C1 segment of cervical spinal cord (tissue), 14 donors: ENCODE results near the gene MFF.
A peak's percentile ranks its signal among the peaks of the same experiment; 100 is the strongest.

Experiments
- DNase-seq, 14 donors: peaks; one replicate each; lab custom pipeline; 2025; lab: John Stamatoyannopoulos, UW

MFF gene

GRCh38 chr2:227324995-227325838 is at the start of gene MFF:
Gene MFF (plus strand): TSS chr2:227325251. CDS start chr2:227330666, 5,415 bp downstream.
- peak; percentile 44 to 94 (median 88) for DNase-seq

- DNase-seq: no peak
Observed at GRCh38 chr2:227280895-227281294, 44.2 kb upstream of the MFF start.

GRCh38 chr2:227285741-227286236 is 39.3 kb upstream of the MFF start:
- DNase-seq: no peak

- DNase-seq: no peak
Observed at GRCh38 chr2:227287771-227288170, 37.3 kb upstream of the MFF start.

- no peak for DNase-seq
Observed at GRCh38 chr2:227292314-227292713, 32.7 kb upstream of the MFF start.

- DNase-seq: no peak
Observed at GRCh38 chr2:227293531-227293930, 31.5 kb upstream of the MFF start.

GRCh38 chr2:227295806-227296205 is 29.2 kb upstream of the MFF start:
- DNase-seq: no peak

- no peak for DNase-seq
Observed at GRCh38 chr2:227296671-227297405, 28.2 kb upstream of the MFF start.

GRCh38 chr2:227301523-227301922 is 23.5 kb upstream of the MFF start:
- DNase-seq: no peak

- DNase-seq: peak in 1 of 14 donors; percentile 9
Observed at GRCh38 chr2:227308784-227309183, 16.3 kb upstream of the MFF start.

GRCh38 chr2:227310756-227311110 is 14.3 kb upstream of the MFF start:
- no peak for DNase-seq

- no peak for DNase-seq
Observed at GRCh38 chr2:227311861-227312506, 13.1 kb upstream of the MFF start.

- no peak for DNase-seq
Observed at GRCh38 chr2:227312579-227312978, 12.5 kb upstream of the MFF start.

- DNase-seq: no peak
Observed at GRCh38 chr2:227313310-227313709, 11.7 kb upstream of the MFF start.

GRCh38 chr2:227317834-227318233 is 7.2 kb upstream of the MFF start:
- DNase-seq: no peak

GRCh38 chr2:227320305-227321094 is 4.6 kb upstream of the MFF start:
- no peak for DNase-seq

- DNase-seq: no peak
Observed at GRCh38 chr2:227322530-227323205, 2.4 kb upstream of the MFF start.

- no peak for DNase-seq
Observed at GRCh38 chr2:227323818-227324217, 1.2 kb upstream of the MFF start.

GRCh38 chr2:227324642-227324994 is 433 bp upstream of the MFF start:
- DNase-seq: peak in 4 of 14 donors; percentile 34 to 60 (median 44)

GRCh38 chr2:227325839-227326195 is 766 bp downstream of the MFF start:
- peak in 4 of 14 donors; percentile 58 to 65 (median 60) for DNase-seq

GRCh38 chr2:227326783-227327182 is 1.7 kb downstream of the MFF start:
- no peak for DNase-seq
